HepG2 (cell line): ENCODE measurements around the gene CCDC80. TPM values are rescaled to one million over a fixed set of nuclear protein-coding genes. Genes with fewer than 3 reads are reported as not detected.

Source experiments
- ATAC-seq: fragments of 200-7000 bp; cut with Tn5 transposase; 3 replicates; pipeline ENCODE4 v1.9.1; 2020; ENCODE audit warnings: mild to moderate bottlenecking, moderate library complexity
- BruUV-seq: library from RNA; stranded (reverse); fragments of 400-500 nt; replicated peaks from 2 replicates; lab custom pipeline; 2021; lab: Mats Ljungman, UMichigan
- CTCF ChIA-PET: fragments of 300-600 bp; formaldehyde crosslinking; extraction: SDS; loops from one replicate; lab custom pipeline; 2021; ENCODE audit warnings: low total read pairs, inconsistent platforms, low intra/inter-chr PET ratio; lab: Yijun Ruan, JAX
- POLR2A ChIA-PET: fragments of 350-600 bp; sonication (Branson Sonifier 250); formaldehyde crosslinking; loops from one replicate; lab custom pipeline; 2020; ENCODE audit warnings: antibody characterized with exemption, inconsistent platforms; lab: Yijun Ruan, JAX
- DNase-seq: peaks from one replicate; pipeline ENCODE4 v3.0.0-alpha.2; 2015; ENCODE audit warnings: low spot score
- FAIRE-seq: peaks from 3 replicates; lab custom pipeline; 2011; peaks lifted over from hg19 to GRCh38; lab: Jason Lieb, UNC
- H2AFZ ChIP-seq: one replicate; pipeline ENCODE4 v1.6.1; 2011; ENCODE audit warnings: low read length, inconsistent platforms
- H3K27ac ChIP-seq: fragments of 300-600 bp; 3 replicates; pipeline ENCODE4 v1.8.0; 2011; ENCODE audit warnings: mixed run types, mild to moderate bottlenecking, mixed read lengths, low read length, inconsistent platforms; ENCODE audit not compliant: insufficient read depth; ENCODE audit errors: extremely low read length
- H3K27me3 ChIP-seq, 2 experiments: fragments of 200-600 bp in 1 of 2; 2 replicates in 1 of 2; 3 replicates in 1 of 2; pipeline versions ENCODE4 v1.6.0 to v1.8.0; 2011; ENCODE audit warnings: low read length in 2 of 2, mild to moderate bottlenecking in 2 of 2, moderate library complexity in 2 of 2, inconsistent platforms in 1 of 2; ENCODE audit not compliant: insufficient read depth in 2 of 2, control insufficient read depth in 1 of 2
- H3K36me3 ChIP-seq, 2 experiments: fragments of 200-600 bp in 1 of 2; replicated peaks in 1 of 2; 2 replicates in 1 of 2; 3 replicates in 1 of 2; pipeline versions ENCODE4 v1.5.1 to v1.8.0; 2011; ENCODE audit warnings: low read length in 2 of 2, inconsistent platforms in 1 of 2; ENCODE audit not compliant: insufficient read depth in 2 of 2, control insufficient read depth in 1 of 2
- H3K4me1 ChIP-seq: 2 replicates; pipeline ENCODE4 v1.5.1; 2012; ENCODE audit warnings: low read length, inconsistent platforms; ENCODE audit not compliant: insufficient read depth
- H3K4me2 ChIP-seq: 2 replicates; pipeline ENCODE4 v1.6.0; 2011; ENCODE audit warnings: low read depth, low read length, inconsistent platforms
- H3K4me3 ChIP-seq, 3 experiments: fragments of 200-600 bp in 1 of 3; sonication (generic), shearing (Covaris generic) in 1 of 3; replicated peaks in 1 of 3; 2 replicates each; pipeline ENCODE4 v1.5.1; 2011 to 2016; ENCODE audit warnings: low read length in 3 of 3, inconsistent platforms in 2 of 3, low read depth in 2 of 3, mild to moderate bottlenecking in 2 of 3, control low read depth in 1 of 3, mixed read lengths in 1 of 3; ENCODE audit not compliant: insufficient read depth in 1 of 3
- H3K79me2 ChIP-seq: one replicate; pipeline ENCODE4 v1.6.1; 2011; ENCODE audit warnings: low read length, inconsistent platforms; ENCODE audit not compliant: insufficient read depth
- H3K9ac ChIP-seq: 2 replicates; pipeline ENCODE4 v1.6.0; 2011; ENCODE audit warnings: mild to moderate bottlenecking, low read depth, low read length, inconsistent platforms; ENCODE audit not compliant: insufficient read depth
- H3K9me3 ChIP-seq: 2 replicates; pipeline ENCODE4 v1.5.1; 2012; ENCODE audit warnings: mild to moderate bottlenecking, low read length
- H4K20me1 ChIP-seq: 2 replicates; pipeline ENCODE4 v1.6.0; 2011; ENCODE audit warnings: inconsistent platforms, mild to moderate bottlenecking, low read length, moderate library complexity; ENCODE audit not compliant: insufficient read depth
- AGO2 ChIP-seq: fragments of 200-400 bp; formaldehyde crosslinking; optimal IDR thresholded peaks from 2 replicates; pipeline ENCODE3; 2017; ENCODE audit warnings: mild to moderate bottlenecking, low read depth, low read length, moderate library complexity
- GATA4 ChIP-seq: sonication (generic); IDR thresholded peaks from 2 replicates; pipeline ENCODE4 v1.6.1; 2016; ENCODE audit warnings: antibody characterized with exemption, low read depth, borderline replicate concordance
- GLMP ChIP-seq: sonication (generic); formaldehyde crosslinking; IDR thresholded peaks from 2 replicates; pipeline ENCODE4 v1.9.0; 2021; ENCODE audit warnings: missing genetic modification reagents, mild to moderate bottlenecking, borderline replicate concordance
- IKZF4 ChIP-seq: sonication (generic); formaldehyde crosslinking; IDR thresholded peaks from 2 replicates; pipeline ENCODE4 v1.5.1; 2020; ENCODE audit warnings: borderline replicate concordance, mild to moderate bottlenecking, low read depth, missing genetic modification reagents; ENCODE audit errors: not compliant biosample characterization
- JARID2 ChIP-seq: sonication (generic); formaldehyde crosslinking; IDR thresholded peaks from 2 replicates; pipeline ENCODE4 v1.8.1; 2023; ENCODE audit warnings: missing genetic modification reagents, inconsistent platforms; ENCODE audit not compliant: insufficient replicate concordance
- KAT8 ChIP-seq: IDR thresholded peaks from 2 replicates; pipeline ENCODE4 v1.6.1; 2016; ENCODE audit warnings: missing genetic modification reagents, missing compliant biosample characterization
- KDM1A ChIP-seq: IDR thresholded peaks from 2 replicates; pipeline ENCODE4 v1.6.1; 2016; ENCODE audit warnings: missing compliant biosample characterization
- LCORL ChIP-seq, 2 experiments: fragments of 450-650 bp in 1 of 2; sonication (generic) in 1 of 2; formaldehyde crosslinking in 1 of 2; IDR thresholded peaks; 2 replicates each; pipeline versions ENCODE4 v1.5.0 to v1.6.1; 2017 to 2020; ENCODE audit warnings: antibody characterized with exemption in 1 of 2, missing genetic modification reagents in 1 of 2
- NFIC ChIP-seq: IDR thresholded peaks from 2 replicates; pipeline ENCODE4 v1.6.1; 2012; ENCODE audit warnings: mild to moderate bottlenecking, low read length, inconsistent platforms
- RFX5 ChIP-seq: IDR thresholded peaks from 2 replicates; pipeline ENCODE4 v1.6.1; 2011; ENCODE audit warnings: low read depth, low read length, improper control_type of control experiment
- SMAD9 ChIP-seq: sonication (generic); formaldehyde crosslinking; IDR thresholded peaks from 2 replicates; pipeline ENCODE4 v1.5.1; 2020; ENCODE audit warnings: mild to moderate bottlenecking, missing genetic modification reagents
- YEATS4 ChIP-seq: sonication (generic); formaldehyde crosslinking; IDR thresholded peaks from 2 replicates; pipeline ENCODE4 v1.4.0; 2020; ENCODE audit warnings: missing genetic modification reagents, borderline replicate concordance
- ZFYVE20 ChIP-seq: sonication (generic); formaldehyde crosslinking; IDR thresholded peaks from 2 replicates; pipeline ENCODE4 v1.8.0; 2023; ENCODE audit warnings: low read depth, mild to moderate bottlenecking, moderate library complexity, missing genetic modification reagents, borderline replicate concordance
- ZNF546 ChIP-seq: sonication (generic); formaldehyde crosslinking; conservative IDR thresholded peaks from 2 replicates; pipeline ENCODE4 v1.8.1; 2023; ENCODE audit warnings: mild to moderate bottlenecking, missing genetic modification reagents
- ZNF678 ChIP-seq: sonication (generic); formaldehyde crosslinking; IDR thresholded peaks from 2 replicates; pipeline ENCODE4 v1.4.0; 2020; ENCODE audit warnings: mild to moderate bottlenecking, missing genetic modification reagents
- ZNF773 ChIP-seq: sonication (generic); formaldehyde crosslinking; IDR thresholded peaks from 2 replicates; pipeline ENCODE4 v1.4.0; 2020; ENCODE audit warnings: missing genetic modification reagents, borderline replicate concordance
- ZNF800 ChIP-seq: sonication (generic); formaldehyde crosslinking; IDR thresholded peaks from 2 replicates; pipeline ENCODE4 v1.4.0; 2020; ENCODE audit warnings: missing genetic modification reagents
- ZNF83 ChIP-seq: sonication (generic); formaldehyde crosslinking; IDR thresholded peaks from 2 replicates; pipeline ENCODE4 v1.4.0; 2020; ENCODE audit warnings: missing genetic modification reagents, mild to moderate bottlenecking, borderline replicate concordance
- WGBS: methylation state at CpG from one replicate; pipeline ENCODE4 v1.1.6; 2017; ENCODE audit warnings: low lambda C conversion rate; 5-methylcytosine and 5-hydroxymethylcytosine counted together
- in situ Hi-C: cut with HindIII; loops from 2 replicates; pipeline ENCODE4 v1.10.0; 2017; ENCODE audit warnings: low pct_unique_long_range_greater_than_20kb; ENCODE audit not compliant: extremely low pct_ligation_motif_present
- intact Hi-C: fragments of 100-400 bp; cut with micrococcal nuclease; formaldehyde crosslinking; loops from one replicate; pipeline ENCODE4 v1.10.0; 2022; ENCODE audit not compliant: unreplicated experiment
- polyA plus RNA-seq, 8 experiments: library from polyadenylated mRNA; depleted of rRNA in 3 of 8; stranded (reverse) in 7 of 8; unstranded in 1 of 8; fragments of >200 nt; fragmentation: Illumina TruSeq in 4 of 8; extraction: Trizol in 4 of 8; gene quantifications; 2 replicates each; pipeline versions ENCODE4 v1.2.1 to v1.2.3, GENCODE V29; 2011 to 2016; ENCODE audit warnings: low read depth in 4 of 8, missing spikeins in 1 of 8, mixed read lengths in 1 of 8; ENCODE audit not compliant: insufficient read depth in 1 of 8
- total RNA-seq, 5 experiments: library from RNA; depleted of rRNA; stranded (reverse); fragments of >200 nt; fragmentation: Illumina TruSeq; extraction: Trizol; gene quantifications; 2 replicates each; pipeline ENCODE4 v1.2.3, GENCODE V29; 2016; ENCODE audit warnings: low read depth in 1 of 5
- TF ChIP-seq, protein P1 (sequence below): sonication (generic); formaldehyde crosslinking; IDR thresholded peaks from 2 replicates; pipeline ENCODE4 v1.4.0; 2020; ENCODE audit warnings: missing genetic modification reagents

CCDC80 gene
- total and polyA plus RNA-seq, 2 of the 13 experiments (the other 11 are each of a cell fraction or from before 2014, with no cell fraction given), result not detected

DNA sequence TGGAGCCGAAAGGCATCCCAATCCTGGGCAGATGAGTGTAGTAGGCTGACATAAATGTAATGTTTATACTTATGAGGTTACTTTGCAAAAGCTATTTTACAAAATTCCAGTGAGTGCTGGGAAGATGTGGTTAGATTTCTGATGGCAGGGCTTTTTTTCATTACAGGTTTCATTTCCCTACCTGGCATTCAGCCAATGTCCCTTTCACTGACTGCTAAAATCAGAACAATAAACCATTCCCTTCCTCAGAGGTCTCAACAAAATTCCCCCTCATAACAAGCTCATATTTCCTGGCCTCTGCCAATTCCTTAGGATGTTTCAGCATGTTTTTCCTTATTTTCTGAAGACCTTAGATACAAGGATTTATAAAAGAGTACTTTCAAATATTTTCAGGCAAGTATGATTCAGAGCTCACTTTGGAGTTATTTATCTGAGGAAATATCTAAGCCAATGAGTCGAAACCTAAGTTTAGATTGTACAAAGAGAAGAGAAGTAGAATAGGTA, 40.9 kb upstream of the CCDC80 start:
- Histone ChIP-seq H3K27me3 (no peaks in the 10 kb centered on the region), H3K9ac (no peak overlapping the region), H3K4me2 (no peak overlapping the region), H4K20me1 (no peaks in the 10 kb centered on the region), H3K4me3 (no peak overlapping the region), H3K4me1 (no peaks in the 10 kb centered on the region), H3K27ac (no peak overlapping the region), H3K9me3 (no peaks in the 10 kb centered on the region), H2AFZ (no peak overlapping the region), H3K36me3 (no peaks in the 10 kb centered on the region), H3K79me2 (no peaks in the 10 kb centered on the region)
- ChIA-PET POLR2A (no interaction called here), CTCF (no interaction called here)
- in situ Hi-C loops (no loop called here), intact Hi-C loops (no loop called here)
- TF ChIP-seq ZNF800 (CRISPR knock-in tag), result no peak
- TF ChIP-seq, protein P1, sequence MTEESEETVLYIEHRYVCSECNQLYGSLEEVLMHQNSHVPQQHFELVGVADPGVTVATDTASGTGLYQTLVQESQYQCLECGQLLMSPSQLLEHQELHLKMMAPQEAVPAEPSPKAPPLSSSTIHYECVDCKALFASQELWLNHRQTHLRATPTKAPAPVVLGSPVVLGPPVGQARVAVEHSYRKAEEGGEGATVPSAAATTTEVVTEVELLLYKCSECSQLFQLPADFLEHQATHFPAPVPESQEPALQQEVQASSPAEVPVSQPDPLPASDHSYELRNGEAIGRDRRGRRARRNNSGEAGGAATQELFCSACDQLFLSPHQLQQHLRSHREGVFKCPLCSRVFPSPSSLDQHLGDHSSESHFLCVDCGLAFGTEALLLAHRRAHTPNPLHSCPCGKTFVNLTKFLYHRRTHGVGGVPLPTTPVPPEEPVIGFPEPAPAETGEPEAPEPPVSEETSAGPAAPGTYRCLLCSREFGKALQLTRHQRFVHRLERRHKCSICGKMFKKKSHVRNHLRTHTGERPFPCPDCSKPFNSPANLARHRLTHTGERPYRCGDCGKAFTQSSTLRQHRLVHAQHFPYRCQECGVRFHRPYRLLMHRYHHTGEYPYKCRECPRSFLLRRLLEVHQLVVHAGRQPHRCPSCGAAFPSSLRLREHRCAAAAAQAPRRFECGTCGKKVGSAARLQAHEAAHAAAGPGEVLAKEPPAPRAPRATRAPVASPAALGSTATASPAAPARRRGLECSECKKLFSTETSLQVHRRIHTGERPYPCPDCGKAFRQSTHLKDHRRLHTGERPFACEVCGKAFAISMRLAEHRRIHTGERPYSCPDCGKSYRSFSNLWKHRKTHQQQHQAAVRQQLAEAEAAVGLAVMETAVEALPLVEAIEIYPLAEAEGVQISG (CRISPR knock-in tag), result no peak
- TF ChIP-seq JARID2 (CRISPR knock-in tag), result no peak
- no peak for TF ChIP-seq SMAD9
- no peak for TF ChIP-seq IKZF4 (CRISPR knock-in tag)
- TF ChIP-seq ZNF773 (CRISPR knock-in tag), result no peak
- TF ChIP-seq ZFYVE20, result no peak
- no peak for TF ChIP-seq AGO2
- TF ChIP-seq RFX5, result no peak
- TF ChIP-seq KDM1A (CRISPR knock-in tag), result no peak
- TF ChIP-seq YEATS4, result no peak
- TF ChIP-seq ZNF546 (CRISPR knock-in tag), result no peak
- no peak for TF ChIP-seq KAT8 (CRISPR knock-in tag)
- no peak for TF ChIP-seq ZNF678
- TF ChIP-seq ZNF83 (CRISPR knock-in tag), result no peak
- TF ChIP-seq GLMP (CRISPR knock-in tag), result no peak
- no peak for TF ChIP-seq NFIC
- no peak for TF ChIP-seq LCORL (IDR thresholded peaks at IDR 0.05)
- no peak for TF ChIP-seq LCORL (CRISPR knock-in tag; IDR thresholded peaks at IDR 0.05)
- TF ChIP-seq GATA4, result no peak
- no peak for ATAC-seq
- DNase-seq, result no peak
- no TSS peak for BruUV-seq
- WGBS, result 6% methylated on average over 2 of the region's 2 CpGs
- no peak for FAIRE-seq
